Skin epidermis (tissue), 12 donors: ENCODE results near the gene EDIL3.
"Not testable (repeated sequence)": the region's sequence is repeated elsewhere in the genome, so short reads cannot be mapped to it uniquely, and the experiment has no call there.

Experiments used
- H3K27ac ChIP-seq, 21 experiments: fragments of 200-600 bp; sonication (generic) in 11 of 21; one replicate each; pipeline ENCODE4 v1.5.0; 2020; ENCODE audit warnings: mild to moderate bottlenecking in 3 of 21, inconsistent platforms in 2 of 21, moderate library complexity in 2 of 21
- H3K4me3 ChIP-seq, 7 experiments: fragments of 200-600 bp; sonication (generic) in 2 of 7; one replicate each; pipeline ENCODE4 v1.5.0; 2020; ENCODE audit warnings: inconsistent platforms in 2 of 7, mild to moderate bottlenecking in 2 of 7, moderate library complexity in 1 of 7

Gene EDIL3

GRCh38 chr5:84381502-84382362 lies 2.9 kb downstream of the EDIL3 start:
- Histone ChIP-seq H3K27ac (peak overlapping the region in 15 of 21 experiments; percentile 1 to 93 (median 67)), H3K4me3 (peak overlapping the region; percentile 38 to 57 (median 45))

- Histone ChIP-seq H3K27ac (peak overlapping the region in 1 of 21 experiments; percentile 26), H3K4me3 (peak overlapping the region in 1 of 7 experiments; percentile 55)
Measured at GRCh38 chr5:84379749-84380148, 4.9 kb downstream of the EDIL3 start.

- peak overlapping the region in 1 of 21 experiments; percentile 45 for H3K27ac ChIP-seq
- H3K4me3 ChIP-seq = peak overlapping the region in 1 of 7 experiments; percentile 55
Measured at GRCh38 chr5:84378961-84379360, 5.7 kb downstream of the EDIL3 start.

GRCh38 chr5:84378420-84378819 lies 6.3 kb downstream of the EDIL3 start:
- H3K27ac ChIP-seq = peak overlapping the region in 1 of 21 experiments; percentile 45
- peak overlapping the region in 1 of 7 experiments; percentile 55 for H3K4me3 ChIP-seq

- Histone ChIP-seq H3K27ac (peak overlapping the region in 1 of 21 experiments; percentile 21), H3K4me3 (no peak overlapping the region)
Measured at GRCh38 chr5:84376346-84376745, 8.3 kb downstream of the EDIL3 start.

GRCh38 chr5:84374568-84374967 lies 10.1 kb downstream of the EDIL3 start:
- H3K4me3 ChIP-seq = no peak overlapping the region

GRCh38 chr5:84373506-84373905 lies 11.2 kb downstream of the EDIL3 start:
- no peak overlapping the region for H3K27ac ChIP-seq

More at GRCh38 chr5:84374568-84374967, 10.1 kb downstream of the EDIL3 start:
- no peak overlapping the region for H3K27ac ChIP-seq

GRCh38 chr5:84372066-84372695 lies 12.5 kb downstream of the EDIL3 start:
- H3K4me3 ChIP-seq = no peak overlapping the region
- peak overlapping the region in 1 of 21 experiments; percentile 50 for H3K27ac ChIP-seq

More at GRCh38 chr5:84373506-84373905, 11.2 kb downstream of the EDIL3 start:
- no peak overlapping the region for H3K4me3 ChIP-seq

- Histone ChIP-seq H3K4me3 (no peak overlapping the region), H3K27ac (no peak overlapping the region)
Measured at GRCh38 chr5:84370176-84370575, 14.5 kb downstream of the EDIL3 start.

- Histone ChIP-seq H3K27ac (no peak overlapping the region), H3K4me3 (no peak overlapping the region)
Measured at GRCh38 chr5:84364043-84364442, 20.6 kb downstream of the EDIL3 start.

GRCh38 chr5:84362061-84362720 lies 22.5 kb downstream of the EDIL3 start:
- Histone ChIP-seq H3K27ac (no peak overlapping the region), H3K4me3 (no peak overlapping the region)

- Histone ChIP-seq H3K4me3 (no peak overlapping the region), H3K27ac (no peak overlapping the region)
Measured at GRCh38 chr5:84361572-84361971, 23.1 kb downstream of the EDIL3 start.

GRCh38 chr5:84360056-84360455 lies 24.6 kb downstream of the EDIL3 start:
- Histone ChIP-seq H3K27ac (no peak overlapping the region), H3K4me3 (no peak overlapping the region)

GRCh38 chr5:84354101-84354500 lies 30.6 kb downstream of the EDIL3 start:
- Histone ChIP-seq H3K27ac (no peak overlapping the region), H3K4me3 (no peak overlapping the region)

GRCh38 chr5:84344788-84345187 lies 39.9 kb downstream of the EDIL3 start:
- Histone ChIP-seq H3K4me3 (no peak overlapping the region), H3K27ac (no peak overlapping the region)

GRCh38 chr5:84343171-84343570 lies 41.5 kb downstream of the EDIL3 start:
- H3K4me3 ChIP-seq = no peak overlapping the region
- H3K27ac ChIP-seq = no peak overlapping the region

GRCh38 chr5:84332106-84332505 lies 52.6 kb downstream of the EDIL3 start:
- H3K27ac ChIP-seq = no peak overlapping the region

GRCh38 chr5:84327591-84327990 lies 57.1 kb downstream of the EDIL3 start:
- Histone ChIP-seq H3K27ac (no peak overlapping the region), H3K4me3 (no peak overlapping the region)

More at GRCh38 chr5:84332106-84332505, 52.6 kb downstream of the EDIL3 start:
- no peak overlapping the region for H3K4me3 ChIP-seq

GRCh38 chr5:84322646-84323045 lies 62.0 kb downstream of the EDIL3 start:
- no peak overlapping the region for H3K4me3 ChIP-seq

GRCh38 chr5:84317826-84318225 lies 66.9 kb downstream of the EDIL3 start:
- not testable (repeated sequence) for H3K4me3 ChIP-seq, H3K27ac ChIP-seq

More at GRCh38 chr5:84322646-84323045, 62.0 kb downstream of the EDIL3 start:
- no peak overlapping the region for H3K27ac ChIP-seq
